ENCODE measurements around the gene SOAT1.
"Not testable (repeated sequence)": the region's sequence is repeated elsewhere in the genome, so short reads cannot be mapped to it uniquely, and the experiment has no call there.

Gene SOAT1

DNA sequence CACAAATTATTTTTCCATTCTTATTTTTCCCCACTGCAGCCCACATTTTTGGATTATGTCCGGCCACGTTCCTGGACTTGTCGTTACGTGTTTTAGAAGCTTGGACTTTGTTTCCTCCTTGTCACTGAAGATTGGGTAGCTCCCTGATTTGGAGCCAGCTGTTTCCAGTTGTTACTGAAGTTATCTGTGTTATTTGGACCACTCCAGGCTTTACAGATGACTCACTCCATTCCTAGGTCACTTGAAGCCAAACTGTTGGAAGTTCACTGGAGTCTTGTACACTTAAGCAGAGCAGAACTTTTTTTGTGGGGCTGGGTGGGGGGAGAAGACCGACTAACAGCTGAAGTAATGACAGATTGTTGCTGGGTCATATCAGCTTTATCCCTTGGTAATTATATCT lies 59.9 kb downstream of the SOAT1 start:
- DNase-seq (ENCODE audit: low read depth), result no peak

DNA sequence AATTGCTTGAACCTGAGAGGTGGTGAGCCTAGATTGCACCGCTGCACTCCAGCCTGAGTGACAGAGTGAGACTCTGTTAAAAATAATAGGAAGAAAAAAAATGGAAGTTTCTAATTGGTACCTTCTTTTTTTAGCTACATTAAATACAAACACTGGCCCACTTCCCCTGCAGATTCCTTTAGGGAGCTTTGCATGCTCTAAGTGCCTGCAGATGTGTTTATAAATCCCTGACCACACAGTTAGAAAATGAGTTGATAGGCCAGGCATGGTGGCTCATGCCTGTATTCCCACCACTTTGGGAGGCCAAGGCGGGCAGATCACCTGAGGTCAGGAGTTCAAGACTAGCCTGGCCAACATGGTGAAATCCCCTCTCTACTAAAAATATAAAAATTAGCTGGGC lies 68.0 kb downstream of the SOAT1 start:
- not testable (repeated sequence) for DNase-seq (ENCODE audit: low read depth)

DNA sequence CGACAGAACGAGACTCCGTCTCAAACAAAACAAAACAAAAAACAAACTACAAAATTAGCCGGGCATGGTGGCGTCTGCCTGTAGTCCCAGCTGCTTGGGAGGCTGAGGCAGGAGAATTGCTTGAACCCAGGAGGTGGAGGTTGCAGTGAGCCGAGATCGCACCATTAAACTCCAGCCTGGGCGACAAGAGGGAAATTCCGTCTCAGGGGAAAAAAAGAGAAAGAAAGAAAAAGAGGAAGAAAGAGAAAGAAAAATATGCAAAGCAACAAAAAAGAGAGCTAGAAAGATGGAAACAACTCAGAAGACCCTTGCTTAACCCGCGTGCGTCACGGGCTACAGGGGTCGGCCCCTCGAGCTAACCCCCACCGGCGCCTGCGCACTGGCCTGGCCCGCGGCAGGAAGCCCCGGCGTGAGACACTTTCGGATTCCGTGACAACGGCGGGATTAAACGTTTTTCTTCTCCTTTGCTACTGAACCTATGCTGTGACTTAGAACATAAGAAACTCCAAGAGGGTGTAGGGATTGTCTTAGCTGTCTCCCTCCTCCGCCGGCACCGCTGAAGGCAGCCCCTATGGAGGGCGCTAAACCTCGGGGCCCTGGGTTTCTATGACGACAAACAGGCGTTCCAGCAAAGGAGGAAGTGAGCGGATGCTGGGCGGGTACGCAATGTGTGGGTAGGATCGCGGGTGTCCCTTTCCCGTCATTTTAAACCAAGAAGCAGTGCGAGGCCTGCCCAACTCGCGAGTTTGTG lies 71.9 kb downstream of the SOAT1 start, which contains the start of gene AXDND1:
Gene AXDND1, plus strand, starts transcription at position 630 of the 751 bp plus-strand sequence. CDS start 539 bp downstream, outside the sequence.
- peak; percentile 84 for DNase-seq (ENCODE audit: low read depth)

DNA sequence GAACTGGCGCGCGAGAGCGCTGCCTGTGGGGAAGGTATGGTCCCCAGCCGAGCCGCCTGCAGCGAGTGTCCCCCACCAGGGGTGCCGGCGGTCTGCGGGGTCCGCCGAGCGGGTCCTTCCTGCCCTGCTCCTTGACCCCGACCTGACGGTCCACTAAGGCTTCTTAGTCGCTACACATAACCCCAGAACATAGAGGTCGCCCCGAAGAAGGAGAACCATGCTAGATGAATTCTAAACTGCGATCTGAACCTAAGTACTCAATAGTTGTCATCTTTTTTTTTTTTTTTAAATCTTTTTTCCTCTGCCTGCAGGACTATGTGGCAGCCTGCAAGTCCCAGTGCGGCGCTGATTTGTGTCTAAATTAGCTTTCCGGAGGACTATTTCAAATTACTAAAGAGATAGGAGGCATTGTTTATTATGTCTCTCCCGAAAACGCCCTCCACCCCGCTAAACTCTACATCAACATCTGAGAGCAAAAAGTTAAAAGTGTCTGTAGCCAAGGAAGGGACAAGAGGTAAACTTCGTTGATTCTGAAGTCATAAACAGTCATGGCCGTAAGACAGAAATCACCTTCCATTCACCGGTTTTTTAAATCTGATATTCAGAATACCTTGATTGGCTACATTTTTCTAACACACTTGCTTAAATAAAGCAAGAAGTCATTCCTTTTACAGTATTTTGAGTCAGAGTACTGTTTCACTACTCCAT lies 72.7 kb downstream of the SOAT1 start:
- DNase-seq (ENCODE audit: low read depth), result no peak

DNA sequence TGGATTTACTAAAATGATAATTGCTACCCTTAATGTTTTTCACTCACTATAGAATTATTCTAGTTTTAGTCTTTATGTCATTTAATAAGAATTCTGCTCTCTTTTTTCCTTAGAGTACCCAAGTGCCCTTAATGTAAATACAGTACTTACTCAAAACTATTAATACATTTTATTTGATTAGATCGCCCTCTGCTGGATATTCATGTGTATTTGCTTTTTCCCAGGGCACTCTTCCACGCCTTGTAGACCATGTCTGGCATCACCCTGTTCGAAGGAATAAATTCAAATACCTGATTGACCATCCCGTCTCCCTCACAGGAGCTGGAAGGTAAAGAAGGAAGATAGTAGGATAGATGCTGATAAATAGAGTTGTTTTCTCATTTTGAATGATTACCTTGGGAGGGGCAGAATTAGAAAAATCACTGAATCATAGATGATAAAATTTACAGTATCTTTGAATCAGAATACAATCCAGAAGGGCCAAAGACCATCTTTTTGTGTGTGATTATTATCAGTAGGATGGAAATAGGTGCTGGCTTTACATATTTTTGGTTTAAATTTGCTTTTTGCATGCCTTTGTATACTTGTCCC lies 76.2 kb downstream of the SOAT1 start:
- DNase-seq (ENCODE audit: low read depth), result peak; percentile 21

DNA sequence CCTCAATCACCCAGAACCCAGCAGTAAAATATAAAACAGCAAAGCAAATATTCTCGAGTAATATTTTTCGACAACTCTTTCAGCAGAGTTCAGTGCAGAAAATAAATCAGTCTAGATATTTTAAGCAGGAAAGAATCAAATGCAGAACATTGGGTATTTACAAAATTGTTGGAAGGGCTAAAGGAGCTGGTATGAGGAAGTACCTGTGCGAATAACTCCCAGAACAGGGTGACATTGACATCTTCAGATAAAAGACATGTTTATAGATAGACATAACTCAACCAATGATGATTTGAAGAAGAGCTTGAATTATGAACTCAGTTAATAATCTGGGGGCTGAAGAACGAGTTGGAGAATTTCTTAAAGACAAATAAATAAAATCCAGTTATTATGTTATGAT lies 78.6 kb downstream of the SOAT1 start:
- DNase-seq (ENCODE audit: low read depth), result no peak

DNA sequence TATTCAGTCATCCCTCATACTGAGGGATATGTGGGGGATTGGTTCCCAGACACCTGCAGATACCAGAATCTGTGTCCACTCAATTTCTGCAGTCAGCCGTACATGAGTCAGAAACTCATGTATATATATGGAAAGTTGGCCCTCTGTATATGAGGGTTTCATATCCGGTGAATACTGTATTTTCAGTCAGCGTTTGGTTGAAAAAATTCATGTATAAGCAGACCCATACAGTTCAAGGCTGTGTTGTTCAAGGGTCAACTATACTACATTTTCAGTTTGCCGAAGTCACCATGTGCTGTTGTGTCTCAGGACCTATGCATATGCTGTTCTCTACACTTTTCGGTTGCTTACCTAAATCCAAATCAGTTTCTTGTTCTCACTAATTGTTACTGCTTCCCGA lies 82.6 kb downstream of the SOAT1 start:
- no peak for DNase-seq (ENCODE audit: low read depth)

DNA sequence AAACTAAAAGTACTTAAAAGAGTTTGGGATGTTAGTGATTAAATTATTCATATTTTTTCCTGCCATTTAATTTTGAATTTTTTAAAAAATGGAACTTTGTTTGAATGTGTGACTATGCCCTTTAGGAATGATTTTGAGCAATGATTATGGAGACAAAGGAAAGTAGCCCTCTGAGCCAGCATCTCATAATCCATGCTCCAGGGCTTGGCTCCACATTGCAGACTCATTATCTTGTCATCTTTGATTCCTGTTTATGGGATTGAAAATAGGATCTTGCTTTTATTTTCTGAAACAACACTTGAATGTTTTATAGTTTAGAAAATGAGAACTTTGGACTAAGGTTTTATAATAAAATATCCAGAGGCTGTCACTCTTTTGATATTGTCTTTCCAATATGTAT lies 86.7 kb downstream of the SOAT1 start:
- no peak for DNase-seq (ENCODE audit: low read depth)

DNA sequence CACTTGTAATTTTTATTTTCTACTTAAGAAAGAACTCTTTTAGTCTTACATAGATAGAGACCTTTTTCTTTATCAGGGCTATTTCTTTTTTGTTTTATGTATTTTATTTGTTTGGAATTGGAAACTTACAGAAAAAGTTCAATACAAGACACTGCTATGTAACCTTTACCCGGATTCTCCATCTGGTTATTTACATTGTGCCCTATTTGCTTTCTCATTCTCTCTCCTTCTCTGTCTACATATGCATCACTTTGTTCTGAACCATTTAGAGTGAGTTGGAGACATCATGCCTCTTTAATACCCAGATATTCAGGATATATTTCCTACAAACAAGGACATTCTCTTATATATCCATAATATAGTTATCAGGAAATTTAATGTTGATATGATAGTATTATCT lies 90.4 kb downstream of the SOAT1 start:
- no peak for DNase-seq (ENCODE audit: low read depth)

DNA sequence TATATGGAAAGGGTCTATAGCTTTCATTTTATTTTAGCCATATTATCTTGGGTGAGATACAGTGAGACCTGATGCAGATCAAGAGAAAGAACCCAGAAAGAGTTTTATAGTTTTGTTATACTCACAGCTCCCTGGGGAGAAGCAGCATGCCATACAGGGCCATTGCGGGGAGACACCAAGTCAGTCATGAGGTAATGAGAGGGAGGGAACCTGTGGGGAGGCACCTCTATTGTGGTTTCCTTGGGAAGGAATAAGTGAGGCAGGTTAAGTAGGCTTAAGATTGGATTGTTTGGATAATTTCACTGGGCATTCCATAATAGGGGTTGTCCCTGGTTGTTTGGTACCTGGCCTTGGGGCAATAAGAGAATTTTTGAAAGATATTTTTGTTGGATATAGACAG lies 91.9 kb downstream of the SOAT1 start:
- no peak for DNase-seq (ENCODE audit: low read depth)

DNA sequence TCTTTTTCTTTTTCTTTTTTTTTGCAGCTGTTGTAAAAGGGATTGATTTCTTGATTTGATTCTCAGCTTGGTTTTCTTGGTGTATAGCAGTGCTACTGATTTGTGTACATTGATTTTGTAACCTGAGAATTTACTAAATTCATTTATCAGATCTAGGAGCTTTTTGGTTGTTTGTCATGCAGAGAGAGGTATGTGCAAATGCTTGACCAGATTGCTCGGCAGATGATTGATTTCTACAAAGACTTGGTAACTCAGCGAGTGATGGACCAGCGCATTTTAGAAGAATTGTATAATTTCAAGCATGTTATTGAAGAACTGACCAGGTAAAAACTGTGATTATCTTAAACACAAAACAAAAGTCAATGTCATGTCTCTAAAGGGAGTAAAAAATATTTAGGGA lies 100.1 kb downstream of the SOAT1 start:
- DNase-seq (ENCODE audit: low read depth), result no peak

DNA sequence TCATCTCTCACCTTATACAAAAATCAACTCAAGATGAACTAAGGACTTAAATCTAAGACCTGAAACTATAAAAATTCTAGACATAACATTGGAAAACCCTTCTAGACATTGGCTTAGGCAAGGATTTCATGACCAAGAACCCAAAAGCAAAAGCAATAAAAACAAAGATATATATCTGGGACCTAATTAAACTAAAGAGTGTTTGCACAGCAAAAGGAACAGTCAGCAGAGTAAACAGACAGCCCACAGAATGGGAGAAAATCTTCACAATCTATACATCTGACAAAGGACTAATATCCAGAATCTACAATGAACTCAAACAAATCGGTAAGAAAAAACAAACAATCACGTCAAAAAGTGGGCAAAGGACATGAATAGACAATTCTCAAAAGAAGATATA lies 105.8 kb downstream of the SOAT1 start:
- not testable (repeated sequence) for DNase-seq (ENCODE audit: low read depth)

Data from activated T-cell treated with anti-CD3 and anti-CD28 coated beads for 24 hours (primary cell).